Chondrocyte (in vitro differentiated cells): ENCODE results near the gene IGF1R. TPM values are rescaled to one million over a fixed set of nuclear protein-coding genes. Genes with fewer than 3 reads are reported as not detected.

Experiments
- DNase-seq: peaks from one replicate; pipeline ENCODE4 v3.0.0; 2021; ENCODE audit warnings: mixed read lengths, low spot score
- H3K27ac Mint-ChIP-seq: one replicate; pipeline ENCODE4 v1.8.0; 2021; ENCODE audit warnings: mild to moderate bottlenecking, moderate library complexity, mixed read lengths; ENCODE audit not compliant: unreplicated experiment
- H3K27me3 Mint-ChIP-seq: 2 replicates; pipeline ENCODE4 v1.8.0; 2021; ENCODE audit warnings: low read depth, mixed read lengths
- H3K36me3 Mint-ChIP-seq: 2 replicates; pipeline ENCODE4 v1.8.0; 2021; ENCODE audit warnings: low read depth, mixed read lengths
- H3K4me1 Mint-ChIP-seq: 2 replicates; pipeline ENCODE4 v1.8.0; 2021; ENCODE audit warnings: low read depth, mild to moderate bottlenecking, mixed read lengths
- H3K4me3 Mint-ChIP-seq: one replicate; pipeline ENCODE4 v1.8.0; 2021; ENCODE audit warnings: mild to moderate bottlenecking, moderate library complexity, mixed read lengths; ENCODE audit not compliant: unreplicated experiment
- H3K9me3 Mint-ChIP-seq: 2 replicates; pipeline ENCODE4 v1.8.0; 2021; ENCODE audit warnings: low read depth, mixed read lengths
- total RNA-seq: library from RNA; stranded (reverse); gene quantifications from 3 replicates; pipeline ENCODE4 v1.2.1, GENCODE V29; 2021
- TF ChIP-seq, protein P1 (sequence below): fragments of 200-600 bp; sonication (generic); IDR thresholded peaks from 2 replicates; pipeline ENCODE4 v1.5.0; 2021; ENCODE audit warnings: antibody characterized with exemption, mild to moderate bottlenecking, moderate library complexity

The IGF1R gene
- total RNA-seq, 1 donor from 2014 or later = 119 TPM

DNA sequence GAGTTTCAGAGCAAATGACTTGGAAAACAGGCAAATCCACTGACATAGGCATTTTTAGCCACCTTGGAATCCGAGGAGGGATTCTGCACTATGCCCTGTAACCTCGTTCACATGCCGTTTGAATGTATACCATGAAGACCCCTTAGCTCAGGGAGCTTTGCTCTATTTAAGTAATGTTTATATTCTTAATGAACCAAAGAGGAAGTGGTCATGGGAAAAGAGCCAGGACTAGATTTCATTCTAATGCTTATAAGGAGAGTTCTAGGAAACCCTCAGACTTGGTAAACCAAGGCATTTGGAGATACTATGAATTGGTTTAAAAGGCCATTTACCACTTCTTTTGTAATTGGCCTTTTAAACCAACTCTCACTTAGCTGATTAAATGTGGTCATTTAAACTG, 178.9 kb downstream of the IGF1R start:
- Mint-ChIP-seq H3K4me1 (peaks cover 26% of the 10 kb centered on the region), H3K4me3 (no peak overlapping the region), H3K9me3 (peaks cover 26% of the 10 kb centered on the region), H3K27ac (no peak overlapping the region), H3K36me3 (peaks cover 20% of the 10 kb centered on the region), H3K27me3 (no peaks in the 10 kb centered on the region)
- DNase-seq = no peak
- TF ChIP-seq, protein P1, sequence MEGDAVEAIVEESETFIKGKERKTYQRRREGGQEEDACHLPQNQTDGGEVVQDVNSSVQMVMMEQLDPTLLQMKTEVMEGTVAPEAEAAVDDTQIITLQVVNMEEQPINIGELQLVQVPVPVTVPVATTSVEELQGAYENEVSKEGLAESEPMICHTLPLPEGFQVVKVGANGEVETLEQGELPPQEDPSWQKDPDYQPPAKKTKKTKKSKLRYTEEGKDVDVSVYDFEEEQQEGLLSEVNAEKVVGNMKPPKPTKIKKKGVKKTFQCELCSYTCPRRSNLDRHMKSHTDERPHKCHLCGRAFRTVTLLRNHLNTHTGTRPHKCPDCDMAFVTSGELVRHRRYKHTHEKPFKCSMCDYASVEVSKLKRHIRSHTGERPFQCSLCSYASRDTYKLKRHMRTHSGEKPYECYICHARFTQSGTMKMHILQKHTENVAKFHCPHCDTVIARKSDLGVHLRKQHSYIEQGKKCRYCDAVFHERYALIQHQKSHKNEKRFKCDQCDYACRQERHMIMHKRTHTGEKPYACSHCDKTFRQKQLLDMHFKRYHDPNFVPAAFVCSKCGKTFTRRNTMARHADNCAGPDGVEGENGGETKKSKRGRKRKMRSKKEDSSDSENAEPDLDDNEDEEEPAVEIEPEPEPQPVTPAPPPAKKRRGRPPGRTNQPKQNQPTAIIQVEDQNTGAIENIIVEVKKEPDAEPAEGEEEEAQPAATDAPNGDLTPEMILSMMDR = no peak

DNA sequence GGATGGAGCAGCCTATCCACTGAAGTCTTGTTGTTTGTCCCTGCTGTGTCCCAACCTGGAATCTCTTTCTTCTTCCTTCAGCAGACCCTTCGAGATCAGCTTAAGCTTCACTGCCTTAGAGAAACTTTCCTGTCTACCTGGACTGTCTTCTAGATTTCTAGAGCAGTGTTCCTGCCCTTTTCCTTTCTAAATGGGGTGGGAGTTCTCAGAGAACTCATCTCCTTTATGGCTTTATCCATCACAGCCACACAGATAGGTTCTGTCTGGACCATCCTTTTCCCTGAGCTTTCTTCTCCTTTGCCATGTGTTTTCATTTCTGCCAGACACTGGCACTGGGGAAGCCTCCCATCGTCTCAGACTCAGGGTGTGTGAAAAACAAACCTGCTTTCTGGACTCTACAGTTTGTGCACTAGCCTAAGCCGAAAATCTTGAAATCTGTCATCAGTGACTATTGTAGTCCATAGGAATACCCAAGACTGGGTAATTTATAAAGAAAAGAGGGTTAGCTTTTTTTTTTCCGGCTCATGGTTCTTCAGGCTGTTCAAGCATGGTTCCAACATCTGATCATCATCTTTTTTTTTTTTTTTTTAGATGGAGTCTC, 181.8 kb downstream of the IGF1R start:
- Mint-ChIP-seq H3K27me3 (no peaks in the 10 kb centered on the region), H3K4me1 (peaks cover 2% of the 10 kb centered on the region), H3K9me3 (peaks cover 33% of the 10 kb centered on the region), H3K4me3 (no peak overlapping the region), H3K36me3 (peaks cover 25% of the 10 kb centered on the region), H3K27ac (no peak overlapping the region)
- DNase-seq = no peak
- TF ChIP-seq, protein P1 = no peak

DNA sequence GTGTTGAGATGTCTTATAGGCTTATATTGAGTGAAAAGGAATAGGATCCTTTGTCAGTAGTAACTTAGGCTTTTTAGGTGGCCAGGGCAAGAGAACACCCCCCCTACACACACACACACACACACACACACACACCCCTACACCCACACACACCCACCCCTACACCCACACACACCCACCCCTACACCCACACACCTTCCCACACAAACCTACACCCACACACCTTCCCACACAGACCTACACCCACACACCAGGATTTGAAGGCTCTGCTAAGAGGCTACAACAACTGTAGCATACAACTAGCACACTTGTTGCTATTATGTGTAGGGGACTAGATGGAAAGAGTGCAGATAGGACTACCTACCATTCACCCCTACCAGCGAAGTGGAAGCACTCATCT, 186.6 kb downstream of the IGF1R start:
- Mint-ChIP-seq H3K4me3 (no peak overlapping the region), H3K27me3 (no peaks in the 10 kb centered on the region), H3K36me3 (peaks cover 23% of the 10 kb centered on the region), H3K4me1 (peaks cover 11% of the 10 kb centered on the region), H3K27ac (no peak overlapping the region), H3K9me3 (peaks cover 26% of the 10 kb centered on the region)
- DNase-seq = no peak
- TF ChIP-seq, protein P1 = no peak

DNA sequence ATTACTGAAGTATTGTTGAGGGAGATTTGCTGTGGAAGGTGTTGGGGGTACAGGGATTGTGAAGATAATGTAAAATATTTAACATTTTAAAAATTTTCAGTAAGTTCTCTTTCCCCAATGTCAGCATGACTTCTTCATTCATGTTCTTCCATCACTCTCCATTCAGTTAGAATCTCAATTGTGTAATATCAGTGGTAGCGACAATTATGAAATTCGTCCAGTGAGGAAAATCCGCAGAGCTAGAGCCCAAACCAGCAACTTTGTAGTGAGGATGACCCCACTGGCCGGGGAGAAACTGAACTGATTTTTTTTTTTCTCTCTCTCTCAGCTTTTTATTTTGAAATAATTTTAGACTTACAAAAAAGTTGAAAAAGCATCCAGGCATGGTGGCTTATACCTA, 187.5 kb downstream of the IGF1R start:
- no peak for DNase-seq
- H3K4me3 Mint-ChIP-seq = no peak overlapping the region
- TF ChIP-seq, protein P1 = no peak
- peak overlapping the region; percentile 47 for H3K27ac Mint-ChIP-seq
- peaks cover 17% of the 10 kb centered on the region for H3K36me3 Mint-ChIP-seq
- peaks cover 20% of the 10 kb centered on the region for H3K9me3 Mint-ChIP-seq
- peaks cover 15% of the 10 kb centered on the region for H3K4me1 Mint-ChIP-seq
- no peaks in the 10 kb centered on the region for H3K27me3 Mint-ChIP-seq

DNA sequence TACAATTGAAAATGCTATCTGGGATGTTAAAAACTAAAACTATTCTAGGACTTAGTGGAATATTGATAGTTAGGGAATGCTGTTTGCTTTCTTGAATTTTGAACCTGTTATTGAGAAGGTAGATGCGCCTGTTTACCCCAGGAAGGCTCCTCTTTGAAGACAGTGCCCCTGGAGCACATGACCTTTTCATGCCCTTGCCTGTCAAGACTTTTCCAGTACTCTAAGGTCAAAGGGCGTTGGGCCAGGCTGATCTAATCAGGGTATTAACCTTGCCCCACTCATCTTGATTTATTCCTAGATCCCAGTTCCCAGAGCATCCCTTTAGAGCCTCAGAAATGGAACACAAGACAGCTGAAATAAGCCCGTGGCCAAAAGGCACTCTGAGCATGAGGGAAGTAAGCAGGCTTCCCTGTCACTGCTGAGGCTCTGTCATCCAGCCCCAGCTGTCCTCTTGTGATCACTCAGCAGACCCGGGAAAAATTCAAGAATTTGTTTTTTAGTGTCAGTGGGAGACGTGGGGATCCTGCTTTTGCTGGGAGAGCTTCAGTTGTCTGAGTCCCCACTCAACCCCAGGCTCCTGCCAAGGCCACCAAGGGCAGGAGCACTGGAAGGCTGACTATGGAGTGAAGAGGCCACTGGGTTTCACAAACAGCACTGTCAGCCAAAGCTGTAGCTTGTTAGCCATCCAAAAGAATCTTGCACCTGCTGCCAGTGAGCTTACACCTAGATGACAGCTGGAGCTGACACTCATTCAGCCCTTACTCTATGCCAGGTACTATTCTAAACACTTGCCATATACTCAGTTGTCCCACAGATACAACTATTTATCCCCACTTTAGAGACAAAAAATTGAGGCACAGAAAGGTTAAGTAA, 190.3 kb downstream of the IGF1R start:
- Mint-ChIP-seq H3K27ac (no peak overlapping the region), H3K4me1 (peaks cover 34% of the 10 kb centered on the region), H3K4me3 (no peak overlapping the region), H3K36me3 (peaks cover 3% of the 10 kb centered on the region), H3K27me3 (no peaks in the 10 kb centered on the region), H3K9me3 (no peaks in the 10 kb centered on the region)
- TF ChIP-seq, protein P1 = no peak
- DNase-seq = no peak
